GM18511 (cell line): ENCODE data around the gene FAM228B.
A peak's percentile ranks its signal among the peaks of the same experiment; 100 is the strongest.
"Not testable (repeated sequence)": the region's sequence is repeated elsewhere in the genome, so short reads cannot be mapped to it uniquely, and the experiment has no call there.

Source experiments
- ATAC-seq: cut with Tn5 transposase; IDR thresholded peaks from one replicate; pipeline ENCODE4 v1.9.1; 2021; ENCODE audit warnings: mild to moderate bottlenecking, moderate library complexity; ENCODE audit not compliant: unreplicated experiment

The FAM228B gene

GRCh38 chr2:24123195-24123921 is at the start of gene FAM228B, which contains the start of gene PFN4:
Gene FAM228B, plus strand, starts transcription at chr2:24123469. Its CDS starts 893 bp downstream, at chr2:24124362.
Gene PFN4, minus strand, starts transcription at chr2:24123334. Its CDS starts 799 bp downstream, at chr2:24122535.
- ATAC-seq = peak; percentile 92

- no peak for ATAC-seq
Measured at GRCh38 chr2:24073816-24074215, 49.5 kb upstream of the FAM228B start.

GRCh38 chr2:24075259-24075658 is 48.0 kb upstream of the FAM228B start:
- no peak for ATAC-seq

GRCh38 chr2:24075915-24076848 is 47.1 kb upstream of the FAM228B start, which contains the start of gene SF3B6:
Gene SF3B6, minus strand, starts transcription at chr2:24076326. Its CDS starts 97 bp downstream, at chr2:24076229.
- ATAC-seq = peak; percentile 95

- ATAC-seq = peak; percentile 17
Measured at GRCh38 chr2:24076849-24077534, 46.3 kb upstream of the FAM228B start.

GRCh38 chr2:24077535-24077877 is 45.8 kb upstream of the FAM228B start:
- no peak for ATAC-seq

GRCh38 chr2:24077879-24078278 is 45.4 kb upstream of the FAM228B start:
- no peak for ATAC-seq

- ATAC-seq = no peak
Measured at GRCh38 chr2:24080701-24081100, 42.6 kb upstream of the FAM228B start.

- ATAC-seq = no peak
Measured at GRCh38 chr2:24082787-24083566, 40.3 kb upstream of the FAM228B start.

- peak; percentile 82 for ATAC-seq
Measured at GRCh38 chr2:24083567-24084385, 39.5 kb upstream of the FAM228B start.

- peak; percentile 85 for ATAC-seq
Measured at GRCh38 chr2:24084386-24085199, 38.7 kb upstream of the FAM228B start, which contains the start of gene TP53I3. Gene TP53I3, minus strand, starts transcription at chr2:24084834. Its CDS starts 508 bp downstream, at chr2:24084326.

- ATAC-seq = no peak
Measured at GRCh38 chr2:24085200-24085489, 38.1 kb upstream of the FAM228B start.

- ATAC-seq = no peak
Measured at GRCh38 chr2:24086241-24086640, 37.0 kb upstream of the FAM228B start.

GRCh38 chr2:24087032-24087431 is 36.2 kb upstream of the FAM228B start:
- no peak for ATAC-seq

GRCh38 chr2:24088821-24089359 is 34.4 kb upstream of the FAM228B start:
- ATAC-seq = no peak

GRCh38 chr2:24093270-24093669 is 30.0 kb upstream of the FAM228B start:
- not testable (repeated sequence) for ATAC-seq

GRCh38 chr2:24095171-24095677 is 28.0 kb upstream of the FAM228B start:
- ATAC-seq = not testable (repeated sequence)

GRCh38 chr2:24100732-24101131 is 22.5 kb upstream of the FAM228B start:
- ATAC-seq = not testable (repeated sequence)
